Ovary (tissue), 9 donors: ENCODE data around the gene GTF3A. TPM values are rescaled to one million over a fixed set of nuclear protein-coding genes. Genes with fewer than 3 reads are reported as not detected.

Experiments
- DNase-seq, 5 donors: peaks; one replicate each; pipeline ENCODE4 v3.0.0-alpha.2; 2019 to 2020
- H3K27ac ChIP-seq, 2 donors: fragments of 200-600 bp; one replicate each; pipeline versions ENCODE4 v1.5.1 to v1.8.0; 2019 to 2022
- H3K27me3 ChIP-seq: fragments of 200-600 bp; one replicate; pipeline ENCODE4 v1.8.0; 2022
- H3K36me3 ChIP-seq: fragments of 200-600 bp; sonication (generic); one replicate; pipeline ENCODE4 v1.5.1; 2019
- H3K4me1 ChIP-seq: one replicate; pipeline ENCODE4 v1.8.1; 2013; ENCODE audit warnings: mild to moderate bottlenecking, moderate library complexity; ENCODE audit not compliant: insufficient read depth
- H3K4me3 ChIP-seq: fragments of 200-600 bp; sonication (generic); one replicate; pipeline ENCODE4 v1.5.1; 2017
- H3K9me3 ChIP-seq, 2 donors: fragments of 200-600 bp in 1 of 2; sonication (generic) in 1 of 2; one replicate each; pipeline versions ENCODE4 v1.5.1 to v1.8.1; 2013 to 2019; ENCODE audit warnings: mild to moderate bottlenecking in 1 of 2, moderate library complexity in 1 of 2
- CTCF ChIP-seq, 3 donors: fragments of 450-650 bp in 2 of 3; fragments of 200-600 bp in 1 of 3; IDR thresholded peaks; one replicate each; pipeline versions ENCODE4 v1.5.1 to v1.8.0; 2016 to 2022; ENCODE audit warnings: antibody characterized with exemption in 3 of 3, mild to moderate bottlenecking in 1 of 3
- EP300 ChIP-seq: sonication (generic); formaldehyde crosslinking; IDR thresholded peaks from one replicate; pipeline ENCODE4 v1.6.1; 2017; ENCODE audit warnings: antibody characterized with exemption
- POLR2A ChIP-seq: fragments of 450-650 bp; IDR thresholded peaks from one replicate; pipeline ENCODE4 v1.6.1; 2017; ENCODE audit warnings: antibody characterized with exemption, mild to moderate bottlenecking, moderate library complexity
- WGBS, 3 donors: extraction: QIAGEN DNeasy Blood & Tissue Kit in 1 of 3; methylation state at CpG; one replicate each; pipeline versions ENCODE4 v1.1.5 to v1.1.7; 2013 to 2017; 5-methylcytosine and 5-hydroxymethylcytosine counted together
- intact Hi-C, 4 donors: fragments of 100-400 bp; cut with DNase I; formaldehyde crosslinking; loops; one replicate each; pipeline versions ENCODE4 v1.11.0 to v1.15.1; 2022 to 2023
- polyA plus RNA-seq, 2 donors: library from polyadenylated mRNA; stranded (reverse); fragments of 200-250 nt in 1 of 2; fragments of 350-450 nt in 1 of 2; fragmentation: Illumina TruSeq in 1 of 2; extraction: RNeasy Lipid Tissue Mini Kit (QIAGEN cat#74804) in 1 of 2; gene quantifications; one replicate each; pipeline ENCODE4 v1.2.3, GENCODE V29; 2013 to 2014
- total RNA-seq, 7 donors: library from RNA; depleted of rRNA in 2 of 7; stranded (reverse); fragments of >200 nt in 2 of 7; fragmentation: NEBNext Ultra II Directional in 3 of 7; extraction: Animal tissue kit (Norgen Biotek cat#: 25700) in 3 of 7; gene quantifications; one replicate each; pipeline versions ENCODE4 v1.1.0 to v1.2.4, GENCODE V29; 2016 to 2023
- donor health status: DM: no; HTN: no; CAD: no; lungs with moderate emphysema.
- donor health status: DM: no; HTN: no; CAD: no.
- donor health status: Bipolar disorder and iron deficiency.
- donor health status: DM: yes; HTN: yes; CAD: no.
- donor health status: DM: no; HTN: no; CAD: no.
- donor health status: DM: yes; HTN: yes; CAD: no.

GTF3A gene
- total and polyA plus RNA-seq, 9 donors, result 41.0 to 87.6 (median 46.9) TPM

GRCh38 chr13:27442797-27443196, 18.4 kb downstream of the GTF3A start:
- H3K27ac ChIP-seq, result no peak overlapping the region
- intact Hi-C loops, result loop anchor here in 1 of 4 donors (10.0 kb wide), 1 partner anchor 188 kb away; the partner anchor contains the start of gene RPL21
- H3K36me3 ChIP-seq, result no peaks in the 10 kb centered on the region
- no peak overlapping the region for H3K4me3 ChIP-seq
- TF ChIP-seq POLR2A, result no peak
- TF ChIP-seq CTCF (IDR thresholded peaks at IDR 0.05), result no peak
- no peak for TF ChIP-seq EP300
- no peaks in the 10 kb centered on the region for H3K9me3 ChIP-seq
- no peak for DNase-seq
- WGBS, 3 donors, result 88 to 90% (median 89%) methylated on average over 7 of the region's 7 CpGs
- H3K4me1 ChIP-seq, result no peaks in the 10 kb centered on the region
- H3K27me3 ChIP-seq, result no peaks in the 10 kb centered on the region

GRCh38 chr13:27446986-27447583, 22.7 kb downstream of the GTF3A start:
- Histone ChIP-seq H3K4me3 (no peak overlapping the region), H3K27me3 (no peaks in the 10 kb centered on the region), H3K4me1 (peaks cover 8% of the 10 kb centered on the region), H3K36me3 (no peaks in the 10 kb centered on the region), H3K9me3 (no peaks in the 10 kb centered on the region), H3K27ac (no peak overlapping the region)
- no peak for DNase-seq
- intact Hi-C loops, result loop anchor here in 1 of 4 donors (10.0 kb wide), 1 partner anchor 192 kb away; the partner anchor contains the start of gene RPL21
- 36 to 55% (median 36%) methylated on average over 7 of the region's 7 CpGs for WGBS, 3 donors
- no peak for TF ChIP-seq EP300
- no peak for TF ChIP-seq CTCF (IDR thresholded peaks at IDR 0.05)

GRCh38 chr13:27448308-27448707, 23.9 kb downstream of the GTF3A start:
- H3K4me3 ChIP-seq, result no peak overlapping the region
- DNase-seq, result no peak
- no peaks in the 10 kb centered on the region for H3K27me3 ChIP-seq
- no peak overlapping the region for H3K27ac ChIP-seq
- peaks cover 8% of the 10 kb centered on the region for H3K4me1 ChIP-seq
- no peaks in the 10 kb centered on the region for H3K9me3 ChIP-seq
- no peaks in the 10 kb centered on the region for H3K36me3 ChIP-seq
- 68 to 70% (median 70%) methylated on average over 4 of the region's 4 CpGs for WGBS, 3 donors
- TF ChIP-seq EP300 (no peak), POLR2A (no peak), CTCF (IDR thresholded peaks at IDR 0.05) (no peak)
- intact Hi-C loops, result loop anchor here in 1 of 4 donors (10.0 kb wide), 1 partner anchor 194 kb away; the partner anchor contains the start of gene RPL21

GRCh38 chr13:27449081-27449603, 24.7 kb downstream of the GTF3A start:
- Histone ChIP-seq H3K27ac (peak overlapping the region in 1 of 2 donors; percentile 98), H3K4me1 (peaks cover 8% of the 10 kb centered on the region), H3K27me3 (no peaks in the 10 kb centered on the region), H3K9me3 (no peaks in the 10 kb centered on the region), H3K4me3 (peak overlapping the region; percentile 82), H3K36me3 (no peaks in the 10 kb centered on the region)
- intact Hi-C loops, result loop anchor here in 1 of 4 donors (10.0 kb wide), 1 partner anchor 194 kb away; the partner anchor contains the start of gene RPL21
- WGBS, 3 donors, result 27 to 46% (median 30%) methylated on average over 15 of the region's 15 CpGs
- no peak for TF ChIP-seq POLR2A
- TF ChIP-seq EP300, result no peak
- TF ChIP-seq CTCF (IDR thresholded peaks at IDR 0.05), result no peak
- DNase-seq, result no peak
